Measurements from ENCODE around the gene SLC25A21.

DNA sequence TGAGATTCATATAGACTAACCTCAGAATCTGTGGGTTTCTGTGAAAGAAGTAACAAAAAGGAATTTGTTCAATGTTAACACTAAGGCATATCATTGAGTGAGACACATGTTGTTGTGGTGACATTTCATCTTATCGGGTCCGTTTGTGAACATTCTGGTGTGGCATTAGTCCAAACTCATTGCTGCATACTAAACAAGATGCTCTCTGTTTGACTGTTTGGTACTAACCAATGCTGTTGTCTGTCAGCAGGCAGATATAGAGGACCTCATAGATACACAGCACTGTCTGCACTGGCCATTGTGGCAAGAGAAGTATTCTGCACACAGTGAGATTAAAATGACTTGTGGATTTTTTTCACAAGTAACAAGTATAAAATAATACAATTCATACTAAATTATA, 41.2 kb downstream of the SLC25A21 start:
- no peak for TF ChIP-seq POLR2A (IDR thresholded peaks at IDR 0.05; ENCODE audit: low read depth)
- TF ChIP-seq, protein P1, sequence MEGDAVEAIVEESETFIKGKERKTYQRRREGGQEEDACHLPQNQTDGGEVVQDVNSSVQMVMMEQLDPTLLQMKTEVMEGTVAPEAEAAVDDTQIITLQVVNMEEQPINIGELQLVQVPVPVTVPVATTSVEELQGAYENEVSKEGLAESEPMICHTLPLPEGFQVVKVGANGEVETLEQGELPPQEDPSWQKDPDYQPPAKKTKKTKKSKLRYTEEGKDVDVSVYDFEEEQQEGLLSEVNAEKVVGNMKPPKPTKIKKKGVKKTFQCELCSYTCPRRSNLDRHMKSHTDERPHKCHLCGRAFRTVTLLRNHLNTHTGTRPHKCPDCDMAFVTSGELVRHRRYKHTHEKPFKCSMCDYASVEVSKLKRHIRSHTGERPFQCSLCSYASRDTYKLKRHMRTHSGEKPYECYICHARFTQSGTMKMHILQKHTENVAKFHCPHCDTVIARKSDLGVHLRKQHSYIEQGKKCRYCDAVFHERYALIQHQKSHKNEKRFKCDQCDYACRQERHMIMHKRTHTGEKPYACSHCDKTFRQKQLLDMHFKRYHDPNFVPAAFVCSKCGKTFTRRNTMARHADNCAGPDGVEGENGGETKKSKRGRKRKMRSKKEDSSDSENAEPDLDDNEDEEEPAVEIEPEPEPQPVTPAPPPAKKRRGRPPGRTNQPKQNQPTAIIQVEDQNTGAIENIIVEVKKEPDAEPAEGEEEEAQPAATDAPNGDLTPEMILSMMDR (IDR thresholded peaks at IDR 0.05), result no peak
- no peak for TF ChIP-seq EP300 (IDR thresholded peaks at IDR 0.05)
- TF ChIP-seq POLR2AphosphoS5 (IDR thresholded peaks at IDR 0.05), result no peak
